GM19025 (cell line): ENCODE measurements around the gene KLHL3.

Experiments
- ATAC-seq: cut with Tn5 transposase; IDR thresholded peaks from one replicate; pipeline ENCODE4 v1.9.1; 2021; ENCODE audit warnings: mild to moderate bottlenecking, low read depth, moderate library complexity; ENCODE audit not compliant: unreplicated experiment

Gene KLHL3

GRCh38 chr5:137616046-137616445 lies 119.8 kb downstream of the KLHL3 start:
- no peak for ATAC-seq

GRCh38 chr5:137615171-137615775 lies 120.6 kb downstream of the KLHL3 start:
- no peak for ATAC-seq

GRCh38 chr5:137613554-137614265 lies 122.2 kb downstream of the KLHL3 start:
- no peak for ATAC-seq

GRCh38 chr5:137612576-137612975 lies 123.3 kb downstream of the KLHL3 start:
- no peak for ATAC-seq

GRCh38 chr5:137611794-137612435 lies 124.0 kb downstream of the KLHL3 start:
- no peak for ATAC-seq

- no peak for ATAC-seq
Measured at GRCh38 chr5:137611011-137611580, 124.8 kb downstream of the KLHL3 start.

GRCh38 chr5:137610598-137610997 lies 125.3 kb downstream of the KLHL3 start:
- ATAC-seq: no peak

GRCh38 chr5:137609127-137609526 lies 126.8 kb downstream of the KLHL3 start:
- ATAC-seq: no peak

- no peak for ATAC-seq
Measured at GRCh38 chr5:137607771-137608170, 128.1 kb downstream of the KLHL3 start.

- ATAC-seq: no peak
Measured at GRCh38 chr5:137606401-137606800, 129.5 kb downstream of the KLHL3 start.

GRCh38 chr5:137605411-137605810 lies 130.5 kb downstream of the KLHL3 start:
- no peak for ATAC-seq

- ATAC-seq: no peak
Measured at GRCh38 chr5:137604348-137605095, 131.4 kb downstream of the KLHL3 start.

- no peak for ATAC-seq
Measured at GRCh38 chr5:137603891-137604290, 132.0 kb downstream of the KLHL3 start.

GRCh38 chr5:137603356-137603755 lies 132.5 kb downstream of the KLHL3 start:
- ATAC-seq: no peak

GRCh38 chr5:137602721-137603273 lies 133.1 kb downstream of the KLHL3 start:
- no peak for ATAC-seq

- no peak for ATAC-seq
Measured at GRCh38 chr5:137600721-137601360, 135.0 kb downstream of the KLHL3 start.

- no peak for ATAC-seq
Measured at GRCh38 chr5:137599457-137599856, 136.4 kb downstream of the KLHL3 start.

GRCh38 chr5:137598399-137598798 lies 137.5 kb downstream of the KLHL3 start:
- ATAC-seq: no peak

GRCh38 chr5:137596941-137597340 lies 138.9 kb downstream of the KLHL3 start:
- no peak for ATAC-seq
